ENCODE data around the gene FRAS1.
A peak's percentile ranks its signal among the peaks of the same experiment; 100 is the strongest.
"Not testable (repeated sequence)": the region's sequence is repeated elsewhere in the genome, so short reads cannot be mapped to it uniquely, and the experiment has no call there.

The FRAS1 gene

GRCh38 chr4:78120144-78120880 is 63.2 kb downstream of the FRAS1 start:
- FAIRE-seq: no peak

- FAIRE-seq: no peak
Measured at GRCh38 chr4:78121338-78121904, 64.3 kb downstream of the FRAS1 start.

GRCh38 chr4:78125834-78126331 is 68.8 kb downstream of the FRAS1 start:
- FAIRE-seq: not testable (repeated sequence)

GRCh38 chr4:78129383-78130108 is 72.4 kb downstream of the FRAS1 start:
- FAIRE-seq: no peak

- FAIRE-seq: no peak
Measured at GRCh38 chr4:78131403-78131802, 74.3 kb downstream of the FRAS1 start.

GRCh38 chr4:78136109-78137081 is 79.3 kb downstream of the FRAS1 start:
- FAIRE-seq: no peak

GRCh38 chr4:78137532-78137931 is 80.4 kb downstream of the FRAS1 start:
- FAIRE-seq: no peak

GRCh38 chr4:78138252-78138651 is 81.1 kb downstream of the FRAS1 start:
- no peak for FAIRE-seq

GRCh38 chr4:78143634-78144033 is 86.5 kb downstream of the FRAS1 start:
- no peak for FAIRE-seq

GRCh38 chr4:78145008-78145407 is 87.9 kb downstream of the FRAS1 start:
- FAIRE-seq: no peak

- no peak for FAIRE-seq
Measured at GRCh38 chr4:78145622-78146021, 88.5 kb downstream of the FRAS1 start.

- peak; percentile 33 for FAIRE-seq
Measured at GRCh38 chr4:78149751-78150542, 92.8 kb downstream of the FRAS1 start.

GRCh38 chr4:78150543-78150864 is 93.4 kb downstream of the FRAS1 start:
- no peak for FAIRE-seq

GRCh38 chr4:78152795-78153194 is 95.7 kb downstream of the FRAS1 start:
- no peak for FAIRE-seq

- FAIRE-seq: no peak
Measured at GRCh38 chr4:78154972-78155590, 98.0 kb downstream of the FRAS1 start.

GRCh38 chr4:78155616-78156105 is 98.5 kb downstream of the FRAS1 start:
- no peak for FAIRE-seq

GRCh38 chr4:78156520-78156919 is 99.4 kb downstream of the FRAS1 start:
- FAIRE-seq: no peak

GRCh38 chr4:78162342-78162741 is 105.2 kb downstream of the FRAS1 start:
- no peak for FAIRE-seq

GRCh38 chr4:78162821-78163220 is 105.7 kb downstream of the FRAS1 start:
- FAIRE-seq: no peak

- FAIRE-seq: no peak
Measured at GRCh38 chr4:78165758-78166157, 108.6 kb downstream of the FRAS1 start.

- no peak for FAIRE-seq
Measured at GRCh38 chr4:78166622-78167021, 109.5 kb downstream of the FRAS1 start.
